Kidney epithelial cell (primary cell): ENCODE data around the gene FOXO6. TPM values are rescaled to one million over a fixed set of nuclear protein-coding genes. Genes with fewer than 3 reads are reported as not detected.

Experiments used
- DNase-seq: peaks from one replicate; pipeline ENCODE4 v3.0.0-alpha.2; 2010; ENCODE audit warnings: low read depth
- H3K27me3 ChIP-seq: 2 replicates; pipeline ENCODE4 v1.6.0; 2011; ENCODE audit warnings: low read length; ENCODE audit not compliant: control insufficient read depth, insufficient read depth
- H3K36me3 ChIP-seq: 2 replicates; pipeline ENCODE4 v1.5.1; 2011; ENCODE audit warnings: low read length; ENCODE audit not compliant: control insufficient read depth, insufficient read depth
- H3K4me3 ChIP-seq: 2 replicates; pipeline ENCODE4 v1.5.1; 2011; ENCODE audit warnings: low read depth, mild to moderate bottlenecking, control low read depth, low read length
- CTCF ChIP-seq: IDR thresholded peaks from 2 replicates; pipeline ENCODE4 v1.5.1; 2011; ENCODE audit warnings: mild to moderate bottlenecking, moderate library complexity, low read length, control low read depth, inconsistent platforms; ENCODE audit not compliant: insufficient read depth, poor library complexity, severe bottlenecking
- total RNA-seq: library from RNA; depleted of rRNA; stranded (reverse); fragments of >200 nt; gene quantifications from 2 replicates; pipeline ENCODE4 v1.2.3, GENCODE V29; 2015

The FOXO6 gene
- total RNA-seq, 1 donor from 2014 or later, result 0.67 TPM

DNA sequence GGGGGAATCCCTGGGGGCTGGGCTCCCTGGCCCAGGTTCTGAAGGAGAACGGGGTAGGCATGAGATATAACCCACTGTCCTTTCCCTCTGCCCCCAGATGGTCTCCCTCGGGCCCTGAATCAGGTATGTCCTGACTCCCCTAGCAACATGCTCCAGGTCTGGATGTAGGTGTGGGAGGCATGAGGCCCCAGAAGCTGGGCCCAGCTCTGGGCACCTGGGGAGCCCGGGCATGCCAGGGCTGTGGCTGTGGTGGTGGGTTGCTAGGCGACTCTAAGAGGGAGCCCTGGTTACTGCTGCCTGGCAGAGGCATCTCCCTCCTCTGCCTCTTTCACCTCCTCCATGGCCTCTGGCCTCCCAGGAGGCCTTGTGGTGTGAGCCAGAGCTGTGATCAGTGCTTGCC lies 16.2 kb downstream of the FOXO6 start:
- H3K27me3 ChIP-seq, result no peaks in the 10 kb centered on the region
- no peak overlapping the region for H3K4me3 ChIP-seq
- no peak for TF ChIP-seq CTCF
- DNase-seq, result no peak
- H3K36me3 ChIP-seq, result no peaks in the 10 kb centered on the region

DNA sequence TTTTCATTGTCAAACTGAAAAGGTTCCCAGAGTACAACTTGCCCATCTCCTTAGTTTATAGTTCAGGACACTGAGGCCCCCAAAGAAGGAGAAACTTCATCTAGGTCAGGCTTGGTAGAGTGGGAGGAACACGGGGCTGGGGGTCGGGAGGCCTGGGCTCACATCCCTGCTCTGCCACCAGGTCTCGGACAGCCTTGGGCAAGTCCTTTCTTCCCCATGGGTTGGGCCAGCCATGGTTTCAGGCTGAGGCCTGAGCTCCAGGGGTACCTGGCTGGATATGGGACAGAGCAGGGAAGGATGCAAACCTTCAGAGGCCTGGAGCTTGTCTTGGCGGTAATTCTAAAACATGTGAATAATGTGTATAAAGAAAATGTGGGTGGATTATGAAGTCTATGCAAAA lies 17.0 kb downstream of the FOXO6 start:
- TF ChIP-seq CTCF, result no peak
- no peak for DNase-seq
- Histone ChIP-seq H3K27me3 (no peaks in the 10 kb centered on the region), H3K4me3 (no peak overlapping the region), H3K36me3 (no peaks in the 10 kb centered on the region)

DNA sequence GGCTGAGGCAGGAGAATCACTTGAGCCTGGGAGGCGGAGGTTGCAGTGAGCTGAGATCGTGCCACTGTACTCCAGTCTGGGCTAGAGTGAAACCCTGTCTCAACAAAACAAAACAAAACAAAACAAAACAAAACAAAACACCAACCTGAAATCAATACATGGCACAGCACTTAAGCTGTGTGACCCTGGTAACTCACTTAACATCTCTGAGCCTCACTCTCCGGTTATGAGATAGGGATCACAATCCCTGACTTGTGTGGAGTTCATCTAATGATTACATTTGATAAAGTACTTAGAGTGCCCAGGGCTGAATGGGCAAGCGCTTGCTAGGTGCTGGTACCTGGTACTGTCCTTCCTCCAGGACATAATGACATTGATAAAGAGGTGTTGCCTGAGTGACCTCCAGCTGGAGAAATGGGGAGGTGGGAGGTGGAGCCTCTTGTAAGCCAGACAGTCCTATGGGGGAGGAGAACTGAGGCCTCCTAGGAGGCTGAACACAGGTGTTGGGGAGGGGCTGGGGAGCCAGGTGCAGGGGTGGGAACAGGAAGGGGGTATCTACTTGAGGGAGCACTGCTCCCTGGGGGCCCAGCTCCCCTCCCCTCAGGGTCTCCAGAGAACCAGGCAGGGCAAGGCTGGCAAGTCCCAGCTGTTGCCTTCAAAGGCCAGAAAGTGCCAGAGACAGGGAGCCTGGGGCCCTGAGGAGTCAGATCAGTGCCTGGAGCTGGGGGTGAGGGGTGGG lies 17.9 kb downstream of the FOXO6 start:
- Histone ChIP-seq H3K27me3 (no peaks in the 10 kb centered on the region), H3K4me3 (no peak overlapping the region), H3K36me3 (no peaks in the 10 kb centered on the region)
- no peak for DNase-seq
- TF ChIP-seq CTCF, result no peak

GRCh38 chr1:41379738-41380130 lies 18.5 kb downstream of the FOXO6 start:
- no peaks in the 10 kb centered on the region for H3K27me3 ChIP-seq
- DNase-seq, result no peak

GRCh38 chr1:41380195-41380594 lies 19.0 kb downstream of the FOXO6 start:
- H3K27me3 ChIP-seq, result no peaks in the 10 kb centered on the region
- no peak overlapping the region for H3K4me3 ChIP-seq
- no peak for DNase-seq
- H3K36me3 ChIP-seq, result no peaks in the 10 kb centered on the region
- TF ChIP-seq CTCF, result no peak

More at GRCh38 chr1:41379738-41380130, 18.5 kb downstream of the FOXO6 start:
- H3K36me3 ChIP-seq, result no peaks in the 10 kb centered on the region
- H3K4me3 ChIP-seq, result no peak overlapping the region
- no peak for TF ChIP-seq CTCF
